A549 (cell line): ENCODE measurements around the gene OVCH1. TPM values are rescaled to one million over a fixed set of nuclear protein-coding genes. Genes with fewer than 3 reads are reported as not detected.
A peak's percentile ranks its signal among the peaks of the same experiment; 100 is the strongest.

Experiments
- ATAC-seq, 2 experiments: fragments of 200-7000 bp in 1 of 2; fragments of >200 bp in 1 of 2; cut with Nextera tagmentation in 1 of 2; cut with Tn5 transposase in 1 of 2; 3 replicates each; pipeline versions ENCODE4 v1.8.0 to v1.9.1; 2018 to 2020; ENCODE audit warnings: mild to moderate bottlenecking in 1 of 2, moderate library complexity in 1 of 2
- CTCF ChIA-PET: fragments of 300-600 bp; sonication (Branson Sonifier 250); formaldehyde crosslinking; extraction: SDS; loops from one replicate; lab custom pipeline; 2021; ENCODE audit warnings: antibody characterized with exemption, inconsistent platforms; lab: Yijun Ruan, JAX
- POLR2A ChIA-PET: fragments of 350-600 bp; formaldehyde crosslinking; extraction: SDS; loops from one replicate; lab custom pipeline; 2021; ENCODE audit warnings: antibody characterized with exemption, inconsistent platforms; lab: Yijun Ruan, JAX
- DNase-seq, 2 experiments: peaks; one replicate each; pipeline versions ENCODE4 v3.0.0 to v3.0.0-alpha.2; 2011 to 2016; ENCODE audit warnings: low read depth in 1 of 2, low spot score in 1 of 2
- FAIRE-seq: peaks from 2 replicates; lab custom pipeline; 2011; peaks lifted over from hg19 to GRCh38; lab: Jason Lieb, UNC
- H3K27ac ChIP-seq, 2 experiments: fragments of >200 bp; sonication (Bioruptor Twin); formaldehyde crosslinking; 3 replicates each; pipeline ENCODE4 v1.5.1; 2016 to 2017
- H3K4me1 ChIP-seq: fragments of >200 bp; sonication (Bioruptor Twin); formaldehyde crosslinking; 3 replicates; pipeline ENCODE4 v1.6.1; 2016
- H3K4me2 ChIP-seq: fragments of >200 bp; sonication (Bioruptor Twin); formaldehyde crosslinking; 3 replicates; pipeline ENCODE4 v1.6.1; 2016
- H3K4me3 ChIP-seq: fragments of >200 bp; sonication (Bioruptor Twin); formaldehyde crosslinking; 3 replicates; pipeline ENCODE4 v1.5.1; 2016
- H3K9me3 ChIP-seq: fragments of >200 bp; sonication (Bioruptor Twin); formaldehyde crosslinking; 3 replicates; pipeline ENCODE4 v1.6.1; 2016
- CBX8 ChIP-seq: fragments of 200-600 bp; sonication (generic); IDR thresholded peaks from 2 replicates; pipeline ENCODE4 v1.6.1; 2016
- CHD2 ChIP-seq: fragments of 150-350 bp; IDR thresholded peaks from 2 replicates; pipeline ENCODE4 v1.6.1; 2014; ENCODE audit warnings: low read length; ENCODE audit not compliant: partially characterized antibody
- FOSL2 ChIP-seq, 2 experiments: fragments of 450-650 bp in 1 of 2; fragments of >200 bp in 1 of 2; sonication (Bioruptor Twin) in 1 of 2; formaldehyde crosslinking; IDR thresholded peaks; 2 replicates each; pipeline versions ENCODE4 v1.5.0 to v1.6.1; 2016 to 2020; ENCODE audit warnings: mild to moderate bottlenecking in 1 of 2, moderate library complexity in 1 of 2
- FOXS1 ChIP-seq: fragments of 250-450 bp; sonication (Bioruptor Pico); IDR thresholded peaks from 2 replicates; pipeline ENCODE4 v1.5.0; 2020; ENCODE audit warnings: mild to moderate bottlenecking, moderate library complexity
- HDAC2 ChIP-seq: fragments of 200-600 bp; sonication (generic); IDR thresholded peaks from 2 replicates; pipeline ENCODE4 v1.6.1; 2016
- HOXB5 ChIP-seq: fragments of 250-450 bp; sonication (Bioruptor Pico); IDR thresholded peaks from 2 replicates; pipeline ENCODE4 v1.5.0; 2020; ENCODE audit warnings: mild to moderate bottlenecking, moderate library complexity
- MAFK ChIP-seq: fragments of 450-650 bp; IDR thresholded peaks from 2 replicates; pipeline ENCODE4 v1.6.1; 2014; ENCODE audit not compliant: partially characterized antibody
- MAZ ChIP-seq: fragments of 150-350 bp; IDR thresholded peaks from 2 replicates; pipeline ENCODE4 v1.6.1; 2014; ENCODE audit warnings: antibody characterized with exemption, low read depth, low read length, borderline replicate concordance
- NR3C1 ChIP-seq: fragments of >200 bp; sonication (Bioruptor Twin); formaldehyde crosslinking; IDR thresholded peaks from 3 replicates; pipeline ENCODE4 v1.6.1; 2017
- PHF8 ChIP-seq: fragments of 200-600 bp; sonication (generic); IDR thresholded peaks from 2 replicates; pipeline ENCODE4 v1.6.1; 2016; ENCODE audit warnings: low read depth, mild to moderate bottlenecking, antibody characterized with exemption, moderate library complexity, borderline replicate concordance
- REST ChIP-seq: fragments of 200-600 bp; sonication (generic); IDR thresholded peaks from 2 replicates; pipeline ENCODE4 v1.6.1; 2016; ENCODE audit warnings: antibody characterized with exemption, mild to moderate bottlenecking, moderate library complexity
- SREBF2 ChIP-seq: fragments of 450-650 bp; IDR thresholded peaks from 2 replicates; pipeline ENCODE4 v1.6.1; 2014; ENCODE audit warnings: mild to moderate bottlenecking, moderate library complexity
- TP53 ChIP-seq: fragments of 250-450 bp; sonication (Bioruptor Pico); IDR thresholded peaks from 2 replicates; pipeline ENCODE4 v1.5.0; 2021; ENCODE audit warnings: mild to moderate bottlenecking, moderate library complexity
- ZFP36 ChIP-seq: fragments of 450-650 bp; IDR thresholded peaks from 2 replicates; pipeline ENCODE4 v1.6.1; 2014; ENCODE audit warnings: borderline replicate concordance; ENCODE audit not compliant: partially characterized antibody
- WGBS: methylation state at CpG from one replicate; pipeline ENCODE4 v1.1.6; 2017; ENCODE audit errors: missing lambda C conversion rate; 5-methylcytosine and 5-hydroxymethylcytosine counted together
- polyA plus RNA-seq, 4 experiments: library from polyadenylated mRNA; depleted of rRNA in 3 of 4; stranded (reverse); fragments of >200 nt; fragmentation: RNase III in 1 of 4; extraction: RNeasy Plus Mini Kit Qiagen cat#74134 plus additional on column Dnase treatment in 1 of 4; gene quantifications; 2 replicates in 3 of 4; 3 replicates in 1 of 4; pipeline ENCODE4 v1.2.3, GENCODE V29; 2011 to 2017
- TF ChIP-seq, protein P1 (sequence below): IDR thresholded peaks from 2 replicates; pipeline ENCODE4 v1.6.1; 2012

Gene OVCH1
- polyA plus RNA-seq, 2 of the 4 experiments (the other 2 are of a cell fraction): not detected

- Histone ChIP-seq H3K4me3 (no peak overlapping the region), H3K27ac (no peak overlapping the region), H3K4me1 (no peaks in the 10 kb centered on the region), H3K4me2 (no peak overlapping the region), H3K9me3 (no peaks in the 10 kb centered on the region)
- DNase-seq (no peak), ATAC-seq (no peak), FAIRE-seq (no peak)
- TF ChIP-seq TP53 (CRISPR knock-in tag): no peak
- TF ChIP-seq, protein P1, sequence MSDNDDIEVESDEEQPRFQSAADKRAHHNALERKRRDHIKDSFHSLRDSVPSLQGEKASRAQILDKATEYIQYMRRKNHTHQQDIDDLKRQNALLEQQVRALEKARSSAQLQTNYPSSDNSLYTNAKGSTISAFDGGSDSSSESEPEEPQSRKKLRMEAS: no peak
- POLR2A ChIA-PET: no interaction called here
- 11% methylated on average over 1 of the region's 1 CpG for WGBS
- CTCF ChIA-PET: no interaction called here
Observed at GRCh38 chr12:29455087-29455486, 42.4 kb downstream of the OVCH1 start.

DNA sequence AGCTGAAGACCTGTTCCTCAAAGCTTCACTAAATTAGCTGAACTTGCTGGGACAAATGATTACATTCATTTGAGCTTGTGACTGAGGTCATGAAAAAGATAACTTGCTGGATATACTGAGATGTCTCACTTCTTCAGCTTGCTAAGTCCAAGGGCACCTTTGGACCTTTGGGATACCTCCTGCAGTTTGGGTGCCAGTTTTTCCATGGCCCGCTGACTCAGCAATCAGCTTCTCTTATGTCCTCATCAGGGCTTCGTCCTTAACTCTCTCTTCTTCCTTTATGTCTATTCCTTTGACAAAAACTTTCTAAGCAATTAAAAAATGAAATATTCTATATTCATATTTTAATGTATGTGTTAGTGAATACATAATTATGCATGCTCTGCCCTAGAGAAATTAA is 45.6 kb downstream of the OVCH1 start:
- H3K4me2 ChIP-seq: no peak overlapping the region
- ATAC-seq (no peak), FAIRE-seq (no peak), DNase-seq (no peak)
- ChIA-PET POLR2A (no interaction called here), CTCF (no interaction called here)
- no peak overlapping the region for H3K27ac ChIP-seq
- TF ChIP-seq MAZ (no peak), MAFK (peak; percentile 77)
- no peaks in the 10 kb centered on the region for H3K4me1 ChIP-seq
- WGBS: 19% methylated on average over 2 of the region's 2 CpGs
- no peaks in the 10 kb centered on the region for H3K9me3 ChIP-seq
- no peak overlapping the region for H3K4me3 ChIP-seq

GRCh38 chr12:29448157-29448556 is 49.3 kb downstream of the OVCH1 start:
- FAIRE-seq: no peak
- 0% methylated on average over 4 of the region's 4 CpGs for WGBS
- no peaks in the 10 kb centered on the region for H3K4me1 ChIP-seq
- no peaks in the 10 kb centered on the region for H3K9me3 ChIP-seq
- no peak overlapping the region for H3K27ac ChIP-seq
- TF ChIP-seq FOXS1 (CRISPR knock-in tag) (no peak), HOXB5 (CRISPR knock-in tag) (no peak), HDAC2 (no peak), CHD2 (no peak), SREBF2 (no peak)
- TF ChIP-seq, all 56 proteins: peak for 0
- POLR2A ChIA-PET: no interaction called here
- ATAC-seq: no peak
- DNase-seq: no peak
- H3K4me3 ChIP-seq: no peak overlapping the region
- CTCF ChIA-PET: no interaction called here
- no peak overlapping the region for H3K4me2 ChIP-seq

- POLR2A ChIA-PET: no interaction called here
- no peak overlapping the region for H3K4me2 ChIP-seq
- no peaks in the 10 kb centered on the region for H3K4me1 ChIP-seq
- 3% methylated on average over 2 of the region's 2 CpGs for WGBS
- H3K9me3 ChIP-seq: no peaks in the 10 kb centered on the region
- FAIRE-seq (peak; percentile 13), DNase-seq (no peak), ATAC-seq (no peak)
- H3K4me3 ChIP-seq: no peak overlapping the region
- TF ChIP-seq MAFK (peak; percentile 46), NR3C1 (no peak), FOSL2 (IDR thresholded peaks at IDR 0.05) (no peak), FOSL2 (CRISPR knock-in tag; IDR thresholded peaks at IDR 0.05) (no peak), SREBF2 (no peak), CBX8 (no peak), ZFP36 (no peak), PHF8 (no peak), REST (no peak)
- CTCF ChIA-PET: no interaction called here
- H3K27ac ChIP-seq: no peak overlapping the region
Observed at GRCh38 chr12:29447285-29447975, 50.1 kb downstream of the OVCH1 start.
